HEK293 (cell line): Measurements from ENCODE around the gene TNS3.

Experiments used
- CTCF ChIA-PET: fragments of 350-600 bp; formaldehyde crosslinking; extraction: SDS; loops from one replicate; lab custom pipeline; 2021; ENCODE audit warnings: antibody characterized with exemption; lab: Yijun Ruan, JAX
- POLR2A ChIA-PET: fragments of 300-600 bp; formaldehyde crosslinking; extraction: SDS; loops from one replicate; lab custom pipeline; 2020; ENCODE audit warnings: antibody characterized with exemption, inconsistent platforms; lab: Yijun Ruan, JAX
- H3K27ac ChIP-seq: fragments of 200-500 bp; sonication (Bioruptor generic); 2 replicates; pipeline ENCODE4 v1.5.1; 2014; ENCODE audit warnings: low read depth, low read length, control low read depth, inconsistent platforms; ENCODE audit errors: extremely low read depth
- H3K36me3 ChIP-seq, 2 experiments: fragments of 200-500 bp in 1 of 2; sonication (Bioruptor generic) in 1 of 2; 1 replicate in 1 of 2; 2 replicates in 1 of 2; pipeline ENCODE4 v1.5.1; 2014 to 2017; ENCODE audit warnings: inconsistent platforms in 2 of 2, low read length in 2 of 2; ENCODE audit not compliant: control insufficient read depth in 2 of 2, insufficient read depth in 1 of 2
- H3K4me1 ChIP-seq: fragments of 200-500 bp; sonication (Bioruptor generic); 2 replicates; pipeline ENCODE4 v1.5.1; 2014; ENCODE audit warnings: mild to moderate bottlenecking, low read length, inconsistent platforms; ENCODE audit not compliant: control insufficient read depth, insufficient read depth
- H3K4me3 ChIP-seq: 2 replicates; pipeline ENCODE4 v1.5.1; 2011; ENCODE audit warnings: low read depth, mild to moderate bottlenecking, control low read depth, low read length, moderate library complexity
- H3K9me3 ChIP-seq: fragments of 200-500 bp; sonication (Bioruptor generic); 2 replicates; pipeline ENCODE4 v1.5.1; 2014; ENCODE audit warnings: low read depth, low read length, inconsistent platforms; ENCODE audit not compliant: control insufficient read depth, insufficient read depth
- BCL11A ChIP-seq: fragments of 450-650 bp; formaldehyde crosslinking; IDR thresholded peaks from 2 replicates; pipeline ENCODE4 v1.5.1; 2016; ENCODE audit warnings: low read depth, missing biosample characterization, missing genetic modification characterization
- GLIS2 ChIP-seq: fragments of 450-650 bp; formaldehyde crosslinking; IDR thresholded peaks from 2 replicates; pipeline ENCODE4 v1.5.1; 2016; ENCODE audit warnings: missing biosample characterization, missing genetic modification characterization
- HOXD13 ChIP-seq: sonication (generic); formaldehyde crosslinking; IDR thresholded peaks from 2 replicates; pipeline ENCODE4 v1.8.0; 2022; ENCODE audit warnings: missing genetic modification reagents, borderline replicate concordance
- MEIS1 ChIP-seq: sonication (generic); formaldehyde crosslinking; IDR thresholded peaks from 2 replicates; pipeline ENCODE4 v1.8.1; 2022; ENCODE audit warnings: missing genetic modification reagents, mild to moderate bottlenecking, borderline replicate concordance
- MYNN ChIP-seq: fragments of 450-650 bp; formaldehyde crosslinking; IDR thresholded peaks from 2 replicates; pipeline ENCODE4 v1.5.1; 2016; ENCODE audit warnings: missing biosample characterization, missing genetic modification characterization, borderline replicate concordance
- MZF1 ChIP-seq: fragments of 450-650 bp; formaldehyde crosslinking; IDR thresholded peaks from 2 replicates; pipeline ENCODE4 v1.5.1; 2017; ENCODE audit warnings: missing biosample characterization, missing genetic modification characterization, borderline replicate concordance
- RBAK ChIP-seq: fragments of 450-650 bp; formaldehyde crosslinking; IDR thresholded peaks from 2 replicates; pipeline ENCODE4 v1.5.1; 2016; ENCODE audit warnings: missing biosample characterization, missing genetic modification characterization
- SP7 ChIP-seq: fragments of 450-650 bp; formaldehyde crosslinking; IDR thresholded peaks from 2 replicates; pipeline ENCODE4 v1.5.1; 2016; ENCODE audit warnings: missing biosample characterization, missing genetic modification characterization
- ZBTB8A ChIP-seq: fragments of 450-650 bp; formaldehyde crosslinking; IDR thresholded peaks from 2 replicates; pipeline ENCODE4 v1.5.1; 2016; ENCODE audit warnings: missing biosample characterization, missing genetic modification characterization
- ZFP37 ChIP-seq: fragments of 450-650 bp; formaldehyde crosslinking; IDR thresholded peaks from 2 replicates; pipeline ENCODE4 v1.5.1; 2016; ENCODE audit warnings: missing biosample characterization, missing genetic modification characterization
- ZIC2 ChIP-seq: fragments of 450-650 bp; formaldehyde crosslinking; IDR thresholded peaks from 2 replicates; pipeline ENCODE4 v1.5.1; 2016; ENCODE audit warnings: missing biosample characterization, missing genetic modification characterization
- ZNF248 ChIP-seq: fragments of 450-650 bp; formaldehyde crosslinking; IDR thresholded peaks from 2 replicates; pipeline ENCODE4 v1.5.1; 2017; ENCODE audit warnings: missing biosample characterization, missing genetic modification characterization
- ZNF266 ChIP-seq: fragments of 450-650 bp; formaldehyde crosslinking; IDR thresholded peaks from 2 replicates; pipeline ENCODE4 v1.5.1; 2016; ENCODE audit warnings: missing biosample characterization, missing genetic modification characterization, low read depth
- ZNF350 ChIP-seq: fragments of 450-650 bp; formaldehyde crosslinking; IDR thresholded peaks from 2 replicates; pipeline ENCODE4 v1.5.0; 2017; ENCODE audit warnings: missing biosample characterization, mild to moderate bottlenecking, missing genetic modification characterization
- ZNF423 ChIP-seq: fragments of 450-650 bp; formaldehyde crosslinking; IDR thresholded peaks from 2 replicates; pipeline ENCODE4 v1.5.1; 2016; ENCODE audit warnings: missing biosample characterization, missing genetic modification characterization
- ZNF48 ChIP-seq: fragments of 450-650 bp; formaldehyde crosslinking; IDR thresholded peaks from 2 replicates; pipeline ENCODE4 v1.5.1; 2016; ENCODE audit warnings: missing biosample characterization, missing genetic modification characterization
- ZNF558 ChIP-seq: fragments of 450-650 bp; formaldehyde crosslinking; IDR thresholded peaks from 2 replicates; pipeline ENCODE4 v1.5.1; 2016; ENCODE audit warnings: missing biosample characterization, missing genetic modification characterization
- ZNF624 ChIP-seq: fragments of 450-650 bp; formaldehyde crosslinking; IDR thresholded peaks from 2 replicates; pipeline ENCODE4 v1.5.1; 2017; ENCODE audit warnings: missing biosample characterization, missing genetic modification characterization
- ZNF777 ChIP-seq: fragments of 450-650 bp; formaldehyde crosslinking; IDR thresholded peaks from 2 replicates; pipeline ENCODE4 v1.5.1; 2017; ENCODE audit warnings: missing biosample characterization, missing genetic modification characterization, borderline replicate concordance
- ZNF792 ChIP-seq: fragments of 450-650 bp; formaldehyde crosslinking; IDR thresholded peaks from 2 replicates; pipeline ENCODE4 v1.5.1; 2016; ENCODE audit warnings: missing biosample characterization, missing genetic modification characterization
- TF ChIP-seq, protein P1 (sequence below): fragments of 450-650 bp; formaldehyde crosslinking; conservative IDR thresholded peaks from 2 replicates; pipeline ENCODE4 v1.5.1; 2016; ENCODE audit warnings: low read depth, missing biosample characterization, missing genetic modification characterization

Gene TNS3

DNA sequence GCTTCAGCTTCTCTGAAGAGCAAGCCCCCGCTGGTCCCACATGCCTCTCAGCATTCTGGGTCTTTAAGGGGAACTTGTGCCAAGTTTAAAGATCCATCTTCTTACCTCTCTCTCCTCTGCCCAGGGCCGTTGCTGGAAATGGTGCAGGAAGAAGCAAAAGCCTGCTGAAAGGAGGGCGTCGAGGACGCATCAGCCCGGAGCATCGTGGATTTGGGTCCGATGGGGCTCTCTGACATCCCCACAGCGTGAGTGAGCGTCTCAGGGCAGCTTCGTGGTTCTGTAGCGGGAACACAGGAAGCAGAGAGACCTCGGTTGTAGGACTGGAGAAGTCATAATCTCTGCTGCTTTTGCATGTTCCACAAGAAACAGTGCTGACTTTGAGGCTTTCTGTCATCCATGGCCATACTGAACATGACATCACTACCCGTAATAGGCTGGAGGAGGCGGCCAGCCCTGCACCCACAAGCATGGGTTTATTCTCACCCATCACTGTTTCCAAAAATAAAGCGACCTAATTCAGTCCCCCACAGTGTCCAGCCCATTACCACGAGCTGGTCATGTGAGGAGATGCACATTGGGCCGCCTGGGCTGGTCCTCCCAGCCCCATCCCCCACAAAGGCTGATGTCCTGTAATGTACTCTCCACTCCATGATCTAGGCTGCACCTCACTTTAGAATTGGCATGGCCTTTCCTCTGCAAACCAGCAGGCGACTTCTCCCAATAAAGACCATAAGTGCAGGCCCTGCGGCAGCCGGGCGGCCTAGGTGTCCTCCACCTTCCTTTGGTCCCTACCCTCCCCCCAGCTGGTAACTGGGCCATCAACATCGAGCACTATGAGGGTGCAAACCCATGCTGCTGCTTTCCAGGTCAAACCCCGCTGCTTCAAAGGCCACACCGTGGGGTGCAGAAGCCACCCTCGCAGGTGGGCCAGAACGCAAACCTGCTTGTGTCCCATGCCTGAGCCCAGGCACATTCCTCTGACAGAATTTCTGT, 276.9 kb downstream of the TNS3 start:
- Histone ChIP-seq H3K36me3 (no peaks in the 10 kb centered on the region), H3K4me1 (no peaks in the 10 kb centered on the region), H3K27ac (no peak overlapping the region), H3K4me3 (no peak overlapping the region), H3K9me3 (no peaks in the 10 kb centered on the region)
- CTCF ChIA-PET = interaction anchor here (0.7 kb wide), 1 partner anchor 70 kb away, joined by 3 read pairs; no protein-coding TSS in a partner anchor
- POLR2A ChIA-PET = no interaction called here
- TF ChIP-seq ZIC2 = peak; percentile 14; the same call in 1 of the 2 replicates
- TF ChIP-seq ZBTB8A (tag by site-specific recombination) = no peak

DNA sequence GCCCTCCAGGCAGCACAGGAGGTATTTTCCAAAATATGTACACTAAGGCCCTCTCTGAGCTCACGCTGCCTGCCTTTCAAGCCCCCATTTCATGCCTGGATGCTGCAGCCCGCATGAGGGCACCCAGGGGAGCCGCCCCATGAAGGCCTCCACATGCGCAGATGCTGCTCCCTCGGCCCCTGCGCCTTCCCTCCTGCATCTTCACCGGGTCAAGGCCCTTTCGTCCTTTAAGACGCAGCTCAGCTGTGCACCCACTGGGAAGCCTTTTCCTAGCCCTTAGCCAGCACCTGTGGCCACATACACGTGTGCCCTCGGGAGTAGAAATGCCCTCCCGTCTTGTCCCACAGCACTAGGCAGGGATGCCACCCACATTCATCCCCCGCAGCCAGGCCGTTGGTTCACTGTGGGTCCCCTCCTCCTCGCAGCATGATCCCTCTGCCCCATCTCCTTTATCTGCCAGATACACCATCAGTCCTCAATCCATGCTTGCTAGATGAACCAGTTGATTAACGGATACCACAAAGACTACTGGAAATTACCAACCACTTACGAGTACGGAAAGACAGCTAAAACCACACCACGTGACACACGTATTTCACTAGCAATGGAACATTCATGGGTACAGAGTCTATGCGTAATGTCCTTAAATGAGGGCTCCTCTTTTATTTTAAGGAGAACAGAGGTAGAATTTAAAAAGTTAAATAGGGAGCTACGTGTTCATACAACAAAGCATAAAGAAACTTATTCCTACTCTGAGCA, 278.0 kb downstream of the TNS3 start:
- TF ChIP-seq MEIS1 (CRISPR knock-in tag) (no peak), MYNN (tag by site-specific recombination) (no peak), ZNF48 (tag by site-specific recombination) (no peak), ZNF624 (tag by site-specific recombination) (no peak), ZFP37 (tag by site-specific recombination) (no peak), ZNF266 (no peak), ZNF423 (tag by site-specific recombination) (no peak), HOXD13 (CRISPR knock-in tag) (no peak), ZNF558 (tag by site-specific recombination) (no peak), ZNF248 (tag by site-specific recombination) (no peak), RBAK (no peak), BCL11A (tag by site-specific recombination) (no peak), GLIS2 (tag by site-specific recombination) (no peak), ZNF777 (tag by site-specific recombination) (no peak), ZNF350 (tag by site-specific recombination) (no peak), MZF1 (tag by site-specific recombination) (no peak), ZNF792 (tag by site-specific recombination) (no peak), SP7 (tag by site-specific recombination) (no peak)
- TF ChIP-seq, protein P1, sequence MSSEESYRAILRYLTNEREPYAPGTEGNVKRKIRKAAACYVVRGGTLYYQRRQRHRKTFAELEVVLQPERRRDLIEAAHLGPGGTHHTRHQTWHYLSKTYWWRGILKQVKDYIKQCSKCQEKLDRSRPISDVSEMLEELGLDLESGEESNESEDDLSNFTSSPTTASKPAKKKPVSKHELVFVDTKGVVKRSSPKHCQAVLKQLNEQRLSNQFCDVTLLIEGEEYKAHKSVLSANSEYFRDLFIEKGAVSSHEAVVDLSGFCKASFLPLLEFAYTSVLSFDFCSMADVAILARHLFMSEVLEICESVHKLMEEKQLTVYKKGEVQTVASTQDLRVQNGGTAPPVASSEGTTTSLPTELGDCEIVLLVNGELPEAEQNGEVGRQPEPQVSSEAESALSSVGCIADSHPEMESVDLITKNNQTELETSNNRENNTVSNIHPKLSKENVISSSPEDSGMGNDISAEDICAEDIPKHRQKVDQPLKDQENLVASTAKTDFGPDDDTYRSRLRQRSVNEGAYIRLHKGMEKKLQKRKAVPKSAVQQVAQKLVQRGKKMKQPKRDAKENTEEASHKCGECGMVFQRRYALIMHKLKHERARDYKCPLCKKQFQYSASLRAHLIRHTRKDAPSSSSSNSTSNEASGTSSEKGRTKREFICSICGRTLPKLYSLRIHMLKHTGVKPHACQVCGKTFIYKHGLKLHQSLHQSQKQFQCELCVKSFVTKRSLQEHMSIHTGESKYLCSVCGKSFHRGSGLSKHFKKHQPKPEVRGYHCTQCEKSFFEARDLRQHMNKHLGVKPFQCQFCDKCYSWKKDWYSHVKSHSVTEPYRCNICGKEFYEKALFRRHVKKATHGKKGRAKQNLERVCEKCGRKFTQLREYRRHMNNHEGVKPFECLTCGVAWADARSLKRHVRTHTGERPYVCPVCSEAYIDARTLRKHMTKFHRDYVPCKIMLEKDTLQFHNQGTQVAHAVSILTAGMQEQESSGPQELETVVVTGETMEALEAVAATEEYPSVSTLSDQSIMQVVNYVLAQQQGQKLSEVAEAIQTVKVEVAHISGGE (tag by site-specific recombination) = no peak
- ChIA-PET CTCF (interaction anchor here (0.7 kb wide), 1 partner anchor 30 kb away, joined by 3 read pairs; no protein-coding TSS in a partner anchor), POLR2A (no interaction called here)
- no peaks in the 10 kb centered on the region for H3K9me3 ChIP-seq
- no peak overlapping the region for H3K27ac ChIP-seq
- H3K4me3 ChIP-seq = no peak overlapping the region
- H3K36me3 ChIP-seq = no peaks in the 10 kb centered on the region
- H3K4me1 ChIP-seq = no peaks in the 10 kb centered on the region
